K562 (cell line): ENCODE measurements around the gene RABGAP1L.

Experiments
- FOS ChIP-seq: IDR thresholded peaks from 3 replicates; pipeline ENCODE4 v1.6.1; 2011; ENCODE audit not compliant: insufficient read length; ENCODE audit errors: extremely low read depth
- FOXJ3 ChIP-seq: sonication (generic); formaldehyde crosslinking; IDR thresholded peaks from 2 replicates; pipeline ENCODE4 v1.4.0; 2020; ENCODE audit warnings: mild to moderate bottlenecking, missing genetic modification reagents
- HDGF ChIP-seq: fragments of 450-650 bp; IDR thresholded peaks from 2 replicates; pipeline ENCODE4 v1.6.1; 2016
- MAFK ChIP-seq: IDR thresholded peaks from 2 replicates; pipeline ENCODE4 v1.6.1; 2011; ENCODE audit warnings: low read length, improper control_type of control experiment
- NFATC3 ChIP-seq: fragments of 450-650 bp; IDR thresholded peaks from 2 replicates; pipeline ENCODE4 v1.6.1; 2017; ENCODE audit warnings: mild to moderate bottlenecking
- NUFIP1 ChIP-seq: fragments of 450-650 bp; IDR thresholded peaks from 2 replicates; pipeline ENCODE4 v1.6.1; 2018; ENCODE audit not compliant: partially characterized antibody
- SMAD2 ChIP-seq: fragments of 150-350 bp; IDR thresholded peaks from 2 replicates; pipeline ENCODE4 v1.6.1; 2014; ENCODE audit warnings: low read depth, mild to moderate bottlenecking, low read length
- TCF7L2 ChIP-seq: fragments of 150-350 bp; IDR thresholded peaks from 2 replicates; pipeline ENCODE4 v1.6.1; 2016; ENCODE audit warnings: low read depth, mild to moderate bottlenecking, low read length, moderate library complexity
- ZBTB1 ChIP-seq: sonication (generic); formaldehyde crosslinking; IDR thresholded peaks from 2 replicates; pipeline ENCODE4 v1.8.1; 2023; ENCODE audit warnings: missing genetic modification reagents, low read depth, mild to moderate bottlenecking, borderline replicate concordance
- ZFX ChIP-seq: sonication (generic); formaldehyde crosslinking; IDR thresholded peaks from 2 replicates; pipeline ENCODE4 v1.8.0; 2022; ENCODE audit warnings: mild to moderate bottlenecking, missing genetic modification reagents, moderate library complexity
- ZNF175 ChIP-seq: fragments of 200-800 bp; sonication (Bioruptor generic); IDR thresholded peaks from 2 replicates; pipeline ENCODE4 v1.6.1; 2016; ENCODE audit warnings: low read depth, mild to moderate bottlenecking, missing genetic modification characterization, missing compliant biosample characterization
- TF ChIP-seq, protein P1 (sequence below), 3 experiments: IDR thresholded peaks in 2 of 3; conservative IDR thresholded peaks in 1 of 3; 2 replicates each; pipeline ENCODE4 v1.5.1; 2011 to 2012; ENCODE audit warnings: low read length in 3 of 3, mild to moderate bottlenecking in 3 of 3, control low read depth in 2 of 3, improper control_type of control experiment in 1 of 3, inconsistent platforms in 1 of 3, low read depth in 1 of 3, mixed read lengths in 1 of 3, moderate library complexity in 1 of 3; ENCODE audit not compliant: insufficient read depth in 2 of 3
- TF ChIP-seq, protein P2 (sequence below): fragments of 450-650 bp; IDR thresholded peaks from 2 replicates; pipeline ENCODE4 v1.6.1; 2016; ENCODE audit warnings: missing biosample characterization, missing genetic modification characterization

DNA sequence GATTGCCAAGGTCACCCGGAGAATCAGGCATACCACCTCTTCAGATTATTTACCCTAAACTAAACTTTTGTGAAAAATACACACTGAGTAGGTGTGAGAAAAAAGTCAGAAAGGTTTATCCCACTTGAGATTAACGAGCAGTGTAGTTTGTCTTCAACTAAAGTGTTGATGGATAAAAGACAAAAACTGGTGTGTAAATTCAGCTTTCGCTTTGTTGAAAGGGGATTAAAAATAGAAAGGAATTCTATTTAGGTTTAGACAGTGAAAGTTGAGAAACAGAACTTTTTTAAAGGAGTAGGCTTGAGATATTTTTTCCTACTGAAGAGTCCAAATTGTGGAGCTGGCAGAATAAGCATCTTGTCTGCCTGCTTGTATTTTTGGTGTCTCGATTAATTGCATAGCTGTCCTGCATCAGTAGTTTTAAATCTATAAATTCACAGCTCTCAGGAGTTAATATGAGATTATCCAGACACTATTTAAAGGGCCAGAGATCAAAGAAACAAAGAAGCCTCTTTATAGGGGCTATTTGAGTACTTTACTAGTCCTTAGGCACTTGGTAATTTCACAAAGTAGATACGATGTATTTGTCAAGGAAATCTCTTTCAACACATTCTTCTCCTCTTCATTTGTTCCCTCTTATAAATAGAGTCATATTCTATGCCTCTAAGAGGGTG is 46.7 kb upstream of the RABGAP1L start:
- TF ChIP-seq, protein P1, sequence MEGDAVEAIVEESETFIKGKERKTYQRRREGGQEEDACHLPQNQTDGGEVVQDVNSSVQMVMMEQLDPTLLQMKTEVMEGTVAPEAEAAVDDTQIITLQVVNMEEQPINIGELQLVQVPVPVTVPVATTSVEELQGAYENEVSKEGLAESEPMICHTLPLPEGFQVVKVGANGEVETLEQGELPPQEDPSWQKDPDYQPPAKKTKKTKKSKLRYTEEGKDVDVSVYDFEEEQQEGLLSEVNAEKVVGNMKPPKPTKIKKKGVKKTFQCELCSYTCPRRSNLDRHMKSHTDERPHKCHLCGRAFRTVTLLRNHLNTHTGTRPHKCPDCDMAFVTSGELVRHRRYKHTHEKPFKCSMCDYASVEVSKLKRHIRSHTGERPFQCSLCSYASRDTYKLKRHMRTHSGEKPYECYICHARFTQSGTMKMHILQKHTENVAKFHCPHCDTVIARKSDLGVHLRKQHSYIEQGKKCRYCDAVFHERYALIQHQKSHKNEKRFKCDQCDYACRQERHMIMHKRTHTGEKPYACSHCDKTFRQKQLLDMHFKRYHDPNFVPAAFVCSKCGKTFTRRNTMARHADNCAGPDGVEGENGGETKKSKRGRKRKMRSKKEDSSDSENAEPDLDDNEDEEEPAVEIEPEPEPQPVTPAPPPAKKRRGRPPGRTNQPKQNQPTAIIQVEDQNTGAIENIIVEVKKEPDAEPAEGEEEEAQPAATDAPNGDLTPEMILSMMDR (IDR thresholded peaks at IDR 0.05 in 2 of 3, conservative IDR thresholded peaks at IDR 0.05 in 1 of 3; ENCODE audit: insufficient read depth in 2 of 3, low read depth in 1 of 3, low read length in 3 of 3), result no peak
- TF ChIP-seq TCF7L2 (no peak), FOXJ3 (CRISPR knock-in tag) (no peak), SMAD2 (no peak), HDGF (no peak), NUFIP1 (no peak), MAFK (no peak), FOS (no peak), ZBTB1 (CRISPR knock-in tag) (no peak), NFATC3 (no peak), ZFX (CRISPR knock-in tag) (no peak), ZNF175 (CRISPR knock-in tag) (no peak)
- TF ChIP-seq, protein P2, sequence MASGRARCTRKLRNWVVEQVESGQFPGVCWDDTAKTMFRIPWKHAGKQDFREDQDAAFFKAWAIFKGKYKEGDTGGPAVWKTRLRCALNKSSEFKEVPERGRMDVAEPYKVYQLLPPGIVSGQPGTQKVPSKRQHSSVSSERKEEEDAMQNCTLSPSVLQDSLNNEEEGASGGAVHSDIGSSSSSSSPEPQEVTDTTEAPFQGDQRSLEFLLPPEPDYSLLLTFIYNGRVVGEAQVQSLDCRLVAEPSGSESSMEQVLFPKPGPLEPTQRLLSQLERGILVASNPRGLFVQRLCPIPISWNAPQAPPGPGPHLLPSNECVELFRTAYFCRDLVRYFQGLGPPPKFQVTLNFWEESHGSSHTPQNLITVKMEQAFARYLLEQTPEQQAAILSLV (tag), result no peak
